ENCODE measurements around the gene DOCK11. TPM values are rescaled to one million over a fixed set of nuclear protein-coding genes. Genes with fewer than 3 reads are reported as not detected.

Gene DOCK11
- total RNA-seq, 1 experiment from 2014 or later, result 14.8 TPM

- H3K27me3 ChIP-seq (replicated peaks), result no peaks in the 10 kb centered on the region
- no peak overlapping the region for H3K4me3 ChIP-seq
- no peaks in the 10 kb centered on the region; the same call in 1 of the 2 replicates for H3K36me3 ChIP-seq
- no peaks in the 10 kb centered on the region for H3K9me3 ChIP-seq (replicated peaks)
- peaks cover 4% of the 10 kb centered on the region; the same call in 1 of the 2 replicates for H3K4me1 ChIP-seq (replicated peaks)
- no peak overlapping the region for H3K27ac ChIP-seq
- no peak for DNase-seq (ENCODE audit: low read depth in 1 of 2, low spot score in 2 of 2)
These were observed 1.8 kb upstream of the DOCK11 start for GRCh38 chrX:118493653-118494297.

- Histone ChIP-seq H3K4me1 (replicated peaks) (peaks cover 4% of the 10 kb centered on the region; the same call in 1 of the 2 replicates), H3K4me3 (peak overlapping the region; percentile 74), H3K27me3 (replicated peaks) (no peaks in the 10 kb centered on the region), H3K9me3 (replicated peaks) (no peaks in the 10 kb centered on the region), H3K27ac (no peak overlapping the region), H3K36me3 (no peaks in the 10 kb centered on the region; the same call in 1 of the 2 replicates)
- DNase-seq (ENCODE audit: low read depth in 1 of 2, low spot score in 2 of 2), result peak; percentile 41 to 46
These were observed 545 bp downstream of the DOCK11 start for GRCh38 chrX:118495958-118496762.

- no peak overlapping the region for H3K27ac ChIP-seq
- H3K4me1 ChIP-seq (replicated peaks), result peaks cover 4% of the 10 kb centered on the region; the same call in 1 of the 2 replicates
- H3K9me3 ChIP-seq (replicated peaks), result no peaks in the 10 kb centered on the region
- H3K36me3 ChIP-seq, result no peaks in the 10 kb centered on the region; the same call in 1 of the 2 replicates
- DNase-seq (ENCODE audit: low read depth in 1 of 2, low spot score in 2 of 2), result no peak
- H3K27me3 ChIP-seq (replicated peaks), result no peaks in the 10 kb centered on the region
- peak overlapping the region; percentile 74 for H3K4me3 ChIP-seq
These were observed 1.1 kb downstream of the DOCK11 start for GRCh38 chrX:118496763-118497079.

GRCh38 chrX:118497180-118497818 is 1.7 kb downstream of the DOCK11 start:
- Histone ChIP-seq H3K27me3 (replicated peaks) (no peaks in the 10 kb centered on the region), H3K9me3 (replicated peaks) (no peaks in the 10 kb centered on the region), H3K36me3 (no peaks in the 10 kb centered on the region; the same call in 1 of the 2 replicates), H3K4me3 (peak overlapping the region; percentile 74), H3K4me1 (replicated peaks) (peaks cover 4% of the 10 kb centered on the region; the same call in 1 of the 2 replicates), H3K27ac (no peak overlapping the region)
- DNase-seq (ENCODE audit: low read depth in 1 of 2, low spot score in 2 of 2), result no peak

GRCh38 chrX:118498351-118498750 is 2.7 kb downstream of the DOCK11 start:
- Histone ChIP-seq H3K4me3 (no peak overlapping the region), H3K36me3 (no peaks in the 10 kb centered on the region; the same call in 1 of the 2 replicates), H3K9me3 (replicated peaks) (no peaks in the 10 kb centered on the region), H3K4me1 (replicated peaks) (peaks cover 4% of the 10 kb centered on the region; the same call in 1 of the 2 replicates), H3K27me3 (replicated peaks) (no peaks in the 10 kb centered on the region), H3K27ac (no peak overlapping the region)
- no peak for DNase-seq (ENCODE audit: low read depth in 1 of 2, low spot score in 2 of 2)

- DNase-seq (ENCODE audit: low read depth in 1 of 2, low spot score in 2 of 2), result no peak
- Histone ChIP-seq H3K27ac (no peak overlapping the region), H3K36me3 (no peaks in the 10 kb centered on the region; the same call in 1 of the 2 replicates), H3K9me3 (replicated peaks) (no peaks in the 10 kb centered on the region), H3K4me3 (no peak overlapping the region), H3K4me1 (replicated peaks) (peaks cover 4% of the 10 kb centered on the region; the same call in 1 of the 2 replicates), H3K27me3 (replicated peaks) (no peaks in the 10 kb centered on the region)
These were observed 3.1 kb downstream of the DOCK11 start for GRCh38 chrX:118498755-118499154.

GRCh38 chrX:118499295-118499694 is 3.7 kb downstream of the DOCK11 start:
- no peaks in the 10 kb centered on the region; the same call in 1 of the 2 replicates for H3K36me3 ChIP-seq
- no peak overlapping the region for H3K27ac ChIP-seq
- no peak overlapping the region for H3K4me3 ChIP-seq
- no peaks in the 10 kb centered on the region for H3K9me3 ChIP-seq (replicated peaks)
- no peaks in the 10 kb centered on the region for H3K27me3 ChIP-seq (replicated peaks)
- peaks cover 4% of the 10 kb centered on the region; the same call in 1 of the 2 replicates for H3K4me1 ChIP-seq (replicated peaks)
- DNase-seq (ENCODE audit: low read depth in 1 of 2, low spot score in 2 of 2), result no peak

- Histone ChIP-seq H3K4me1 (replicated peaks) (0 out of 2 replicates have a peak, but pooled peaks cover 1% of the 10 kb centered on the region), H3K27me3 (replicated peaks) (no peaks in the 10 kb centered on the region), H3K36me3 (no peaks in the 10 kb centered on the region), H3K27ac (no peak overlapping the region), H3K9me3 (replicated peaks) (no peaks in the 10 kb centered on the region), H3K4me3 (no peak overlapping the region)
- no peak for DNase-seq (ENCODE audit: low read depth in 1 of 2, low spot score in 2 of 2)
These were observed 6.7 kb downstream of the DOCK11 start for GRCh38 chrX:118502161-118502789.

GRCh38 chrX:118503260-118504041 is 7.8 kb downstream of the DOCK11 start:
- Histone ChIP-seq H3K36me3 (no peaks in the 10 kb centered on the region), H3K9me3 (replicated peaks) (no peaks in the 10 kb centered on the region), H3K4me1 (replicated peaks) (no peaks in the 10 kb centered on the region), H3K27me3 (replicated peaks) (no peaks in the 10 kb centered on the region), H3K4me3 (no peak overlapping the region), H3K27ac (no peak overlapping the region)
- DNase-seq (ENCODE audit: low read depth in 1 of 2, low spot score in 2 of 2), result no peak

GRCh38 chrX:118504581-118504980 is 9.0 kb downstream of the DOCK11 start:
- Histone ChIP-seq H3K36me3 (no peaks in the 10 kb centered on the region), H3K4me3 (no peak overlapping the region), H3K27me3 (replicated peaks) (no peaks in the 10 kb centered on the region), H3K9me3 (replicated peaks) (no peaks in the 10 kb centered on the region), H3K4me1 (replicated peaks) (no peaks in the 10 kb centered on the region), H3K27ac (no peak overlapping the region)
- DNase-seq (ENCODE audit: low read depth in 1 of 2, low spot score in 2 of 2), result no peak

- Histone ChIP-seq H3K27ac (no peak overlapping the region), H3K36me3 (no peaks in the 10 kb centered on the region), H3K4me1 (replicated peaks) (no peaks in the 10 kb centered on the region), H3K9me3 (replicated peaks) (no peaks in the 10 kb centered on the region), H3K27me3 (replicated peaks) (no peaks in the 10 kb centered on the region), H3K4me3 (no peak overlapping the region)
- DNase-seq (ENCODE audit: low read depth in 1 of 2, low spot score in 2 of 2), result no peak
These were observed 11.3 kb downstream of the DOCK11 start for GRCh38 chrX:118506805-118507480.

GRCh38 chrX:118507766-118508165 is 12.2 kb downstream of the DOCK11 start:
- no peak for DNase-seq (ENCODE audit: low read depth in 1 of 2, low spot score in 2 of 2)
- Histone ChIP-seq H3K9me3 (replicated peaks) (no peaks in the 10 kb centered on the region), H3K36me3 (no peaks in the 10 kb centered on the region), H3K27ac (no peak overlapping the region), H3K4me3 (no peak overlapping the region), H3K27me3 (replicated peaks) (no peaks in the 10 kb centered on the region), H3K4me1 (replicated peaks) (no peaks in the 10 kb centered on the region)

Measured in SJSA1 (cell line).